CD1c-positive myeloid dendritic cell (primary cell): ENCODE data around the gene SPINK4.

Experiments used
- DNase-seq: peaks from one replicate; pipeline ENCODE4 v3.0.0-alpha.2; 2016; ENCODE audit errors: extremely low spot score

SPINK4 gene

GRCh38 chr9:33229359-33230114, 10.4 kb upstream of the SPINK4 start:
- no peak for DNase-seq

GRCh38 chr9:33230756-33231622, 9.0 kb upstream of the SPINK4 start:
- no peak for DNase-seq

GRCh38 chr9:33231623-33231942, 8.4 kb upstream of the SPINK4 start:
- no peak for DNase-seq

- DNase-seq = no peak
Observed at GRCh38 chr9:33232815-33233214, 7.2 kb upstream of the SPINK4 start.

- DNase-seq = no peak
Observed at GRCh38 chr9:33233626-33234342, 6.2 kb upstream of the SPINK4 start.

- no peak for DNase-seq
Observed at GRCh38 chr9:33234511-33235467, 5.2 kb upstream of the SPINK4 start.

- DNase-seq = no peak
Observed at GRCh38 chr9:33236571-33236970, 3.4 kb upstream of the SPINK4 start.

- no peak for DNase-seq
Observed at GRCh38 chr9:33241298-33241697, 1.3 kb downstream of the SPINK4 start.

GRCh38 chr9:33242609-33243134, 2.7 kb downstream of the SPINK4 start:
- DNase-seq = no peak

GRCh38 chr9:33244137-33244784, 4.3 kb downstream of the SPINK4 start:
- no peak for DNase-seq

GRCh38 chr9:33245341-33245740, 5.4 kb downstream of the SPINK4 start:
- DNase-seq = no peak

GRCh38 chr9:33246269-33246860, 6.4 kb downstream of the SPINK4 start:
- DNase-seq = no peak

- no peak for DNase-seq
Observed at GRCh38 chr9:33248606-33249005, 8.6 kb downstream of the SPINK4 start.

- no peak for DNase-seq
Observed at GRCh38 chr9:33249087-33249658, 9.2 kb downstream of the SPINK4 start.

- no peak for DNase-seq
Observed at GRCh38 chr9:33249983-33250382, 10.0 kb downstream of the SPINK4 start.

GRCh38 chr9:33250458-33250995, 10.6 kb downstream of the SPINK4 start:
- DNase-seq = peak; percentile 31

- DNase-seq = no peak
Observed at GRCh38 chr9:33254211-33254610, 14.2 kb downstream of the SPINK4 start.

- no peak for DNase-seq
Observed at GRCh38 chr9:33255014-33255413, 15.0 kb downstream of the SPINK4 start.

GRCh38 chr9:33255471-33255870, 15.5 kb downstream of the SPINK4 start:
- DNase-seq = no peak

- no peak for DNase-seq
Observed at GRCh38 chr9:33256236-33256635, 16.3 kb downstream of the SPINK4 start.
